Measurements from ENCODE around the gene NECTIN1. TPM values are rescaled to one million over a fixed set of nuclear protein-coding genes. Genes with fewer than 3 reads are reported as not detected.
A peak's percentile ranks its signal among the peaks of the same experiment; 100 is the strongest.

The NECTIN1 gene
- total RNA-seq, 2 experiments from 2014 or later = 2.5 to 3.4 TPM

- no peaks in the 10 kb centered on the region for H3K36me3 ChIP-seq (ENCODE audit: insufficient read depth, low read length)
- H3K27me3 Mint-ChIP-seq = peaks cover 20% of the 10 kb centered on the region
- no peak overlapping the region for H3K27ac Mint-ChIP-seq
- H3K27me3 ChIP-seq (ENCODE audit: control insufficient read depth in 1 of 2, insufficient read depth in 2 of 2, low read length in 2 of 2) = no peaks in the 10 kb centered on the region
- no peaks in the 10 kb centered on the region for H3K9me3 ChIP-seq (ENCODE audit: control insufficient read depth in 1 of 2, insufficient read depth in 1 of 2, low read length in 2 of 2)
- H3K4me1 ChIP-seq (ENCODE audit: insufficient read depth, low read length) = peaks cover 14% of the 10 kb centered on the region
- H3K36me3 Mint-ChIP-seq (ENCODE audit: low read depth) = no peaks in the 10 kb centered on the region
- ChIA-PET CTCF (no interaction called here), POLR2A (no interaction called here)
- no peak overlapping the region for H3K4me3 Mint-ChIP-seq
- no peak for TF ChIP-seq CTCF (IDR thresholded peaks at IDR 0.05)
- no peak overlapping the region for H3K27ac ChIP-seq (ENCODE audit: low read depth in 1 of 2, low read length in 2 of 2)
- intact Hi-C loops (cut with DNase I, micrococcal nuclease) = no loop called here
- no peak for ATAC-seq (ENCODE audit: poor library complexity)
- H3K4me3 ChIP-seq (ENCODE audit: low read length) = no peak overlapping the region
- no peaks in the 10 kb centered on the region for H3K9me3 Mint-ChIP-seq
- peak in 3 of 14 experiments; percentile 6 to 46 (median 38) for DNase-seq
- H3K4me1 Mint-ChIP-seq (ENCODE audit: low read depth) = no peaks in the 10 kb centered on the region
Measured at GRCh38 chr11:119618208-119618909, 110.6 kb downstream of the NECTIN1 start.

- peaks cover 14% of the 10 kb centered on the region for H3K4me1 ChIP-seq (ENCODE audit: insufficient read depth, low read length)
- H3K9me3 ChIP-seq (ENCODE audit: control insufficient read depth in 1 of 2, insufficient read depth in 1 of 2, low read length in 2 of 2) = no peaks in the 10 kb centered on the region
- H3K27ac ChIP-seq (ENCODE audit: low read depth in 1 of 2, low read length in 2 of 2) = no peak overlapping the region
- Mint-ChIP-seq H3K27ac (no peak overlapping the region), H3K36me3 (ENCODE audit: low read depth) (no peaks in the 10 kb centered on the region), H3K4me1 (ENCODE audit: low read depth) (no peaks in the 10 kb centered on the region), H3K9me3 (no peaks in the 10 kb centered on the region), H3K27me3 (peaks cover 16% of the 10 kb centered on the region), H3K4me3 (no peak overlapping the region)
- no peak for TF ChIP-seq CTCF (IDR thresholded peaks at IDR 0.05)
- CTCF ChIA-PET = no interaction called here
- no peaks in the 10 kb centered on the region for H3K36me3 ChIP-seq (ENCODE audit: insufficient read depth, low read length)
- H3K27me3 ChIP-seq (ENCODE audit: control insufficient read depth in 1 of 2, insufficient read depth in 2 of 2, low read length in 2 of 2) = no peaks in the 10 kb centered on the region
- ATAC-seq (ENCODE audit: poor library complexity) (no peak), DNase-seq (no peak)
- intact Hi-C loops (cut with DNase I, micrococcal nuclease) = no loop called here
- POLR2A ChIA-PET = no interaction called here
- no peak overlapping the region for H3K4me3 ChIP-seq (ENCODE audit: low read length)
Measured at GRCh38 chr11:119617340-119617713, 111.7 kb downstream of the NECTIN1 start.

DNA sequence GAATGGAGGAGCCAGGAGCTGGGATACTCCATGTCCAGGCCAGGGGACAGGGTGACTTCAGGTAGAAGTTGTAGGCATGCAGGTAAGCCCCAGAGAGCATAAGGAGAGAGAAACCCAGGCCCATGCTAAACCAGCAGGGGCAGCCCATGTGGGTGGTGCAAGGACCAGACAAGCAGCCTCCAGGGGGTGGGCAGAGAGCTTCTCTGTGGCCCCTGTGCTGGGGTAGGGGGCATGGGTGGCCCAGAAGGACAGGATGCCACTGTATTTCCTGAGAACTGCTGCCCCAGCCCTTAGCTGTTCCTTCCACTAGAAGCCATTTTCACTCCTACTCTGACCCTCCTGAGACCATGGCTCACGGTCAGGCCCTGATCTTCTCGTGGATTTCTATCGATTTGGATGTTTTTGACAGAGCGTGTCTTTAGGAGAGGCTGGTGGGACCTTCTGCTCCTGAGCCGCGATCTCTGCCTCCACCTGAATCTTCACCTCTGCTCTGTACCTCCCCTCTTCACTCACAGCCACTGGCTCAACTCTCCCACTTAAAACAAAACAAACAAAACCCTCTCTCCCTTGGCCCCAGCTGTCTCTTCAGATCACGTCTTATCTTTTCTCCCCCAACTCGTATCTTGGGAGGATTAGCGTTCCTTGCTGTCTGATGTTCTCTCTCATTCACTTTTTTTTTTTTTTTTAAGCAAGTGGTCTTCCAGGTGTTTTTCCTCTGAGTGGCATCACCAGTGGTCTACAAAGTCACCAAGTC, 112.2 kb downstream of the NECTIN1 start:
- intact Hi-C loops (cut with DNase I, micrococcal nuclease) = no loop called here
- Histone ChIP-seq H3K27me3 (ENCODE audit: control insufficient read depth in 1 of 2, insufficient read depth in 2 of 2, low read length in 2 of 2) (no peaks in the 10 kb centered on the region), H3K36me3 (ENCODE audit: insufficient read depth, low read length) (no peaks in the 10 kb centered on the region), H3K9me3 (ENCODE audit: control insufficient read depth in 1 of 2, insufficient read depth in 1 of 2, low read length in 2 of 2) (no peaks in the 10 kb centered on the region), H3K4me1 (ENCODE audit: insufficient read depth, low read length) (peaks cover 14% of the 10 kb centered on the region), H3K27ac (ENCODE audit: low read depth in 1 of 2, low read length in 2 of 2) (no peak overlapping the region), H3K4me3 (ENCODE audit: low read length) (no peak overlapping the region)
- TF ChIP-seq CTCF (IDR thresholded peaks at IDR 0.05) = no peak
- ChIA-PET POLR2A (no interaction called here), CTCF (no interaction called here)
- no peak overlapping the region for H3K4me3 Mint-ChIP-seq
- H3K27ac Mint-ChIP-seq = no peak overlapping the region
- H3K9me3 Mint-ChIP-seq = no peaks in the 10 kb centered on the region
- no peaks in the 10 kb centered on the region for H3K36me3 Mint-ChIP-seq (ENCODE audit: low read depth)
- DNase-seq (no peak), ATAC-seq (ENCODE audit: poor library complexity) (no peak)
- peaks cover 21% of the 10 kb centered on the region for H3K27me3 Mint-ChIP-seq
- H3K4me1 Mint-ChIP-seq (ENCODE audit: low read depth) = no peaks in the 10 kb centered on the region

All from CD4-positive, alpha-beta T cell (primary cell).